Erythroblast (primary cell): ENCODE results near the gene PCAT7.
A peak's percentile ranks its signal among the peaks of the same experiment; 100 is the strongest.
"Not testable (repeated sequence)": the region's sequence is repeated elsewhere in the genome, so short reads cannot be mapped to it uniquely, and the experiment has no call there.

Source experiments
- DNase-seq, 2 experiments: peaks; one replicate each; lab custom pipeline; 2025; lab: John Stamatoyannopoulos, UW
- GATA1 ChIP-seq: IDR thresholded peaks from 2 replicates; pipeline ENCODE4 v1.6.1; 2011; ENCODE audit warnings: low read depth, mild to moderate bottlenecking, control low read depth, low read length, moderate library complexity
- POLR2A ChIP-seq: IDR thresholded peaks from 2 replicates; pipeline ENCODE4 v1.6.1; 2011; ENCODE audit warnings: mild to moderate bottlenecking, low read length

The PCAT7 gene

GRCh38 chr9:94554439-94555331, at the start of gene PCAT7:
PCAT7 (plus strand) TSS chr9:94555083.
- peak; percentile 26 to 42 for DNase-seq
- no peak for TF ChIP-seq POLR2A
- TF ChIP-seq GATA1: no peak

- DNase-seq: not testable (repeated sequence)
Measured at GRCh38 chr9:94506370-94506769, 48.5 kb upstream of the PCAT7 start.

- TF ChIP-seq GATA1 (no peak), POLR2A (no peak)
- DNase-seq: no peak
Measured at GRCh38 chr9:94507531-94508258, 47.2 kb upstream of the PCAT7 start.

GRCh38 chr9:94511134-94511954, 43.5 kb upstream of the PCAT7 start:
- no peak for DNase-seq
- no peak for TF ChIP-seq POLR2A

GRCh38 chr9:94511955-94512265, 43.0 kb upstream of the PCAT7 start:
- no peak for DNase-seq
- TF ChIP-seq POLR2A: no peak
- no peak for TF ChIP-seq GATA1

- no peak for DNase-seq
- no peak for TF ChIP-seq GATA1
- no peak for TF ChIP-seq POLR2A
Measured at GRCh38 chr9:94514722-94515121, 40.2 kb upstream of the PCAT7 start.

GRCh38 chr9:94517254-94517653, 37.6 kb upstream of the PCAT7 start:
- TF ChIP-seq POLR2A (no peak), GATA1 (no peak)

GRCh38 chr9:94525396-94526035, 29.4 kb upstream of the PCAT7 start:
- no peak for DNase-seq
- no peak for TF ChIP-seq GATA1
- TF ChIP-seq POLR2A: no peak

More at GRCh38 chr9:94517254-94517653, 37.6 kb upstream of the PCAT7 start:
- DNase-seq: no peak

GRCh38 chr9:94526271-94526670, 28.6 kb upstream of the PCAT7 start:
- no peak for DNase-seq
- no peak for TF ChIP-seq POLR2A
- TF ChIP-seq GATA1: no peak

GRCh38 chr9:94526951-94527350, 27.9 kb upstream of the PCAT7 start:
- DNase-seq: no peak
- TF ChIP-seq GATA1 (no peak), POLR2A (no peak)

- no peak for TF ChIP-seq GATA1
- DNase-seq: no peak
Measured at GRCh38 chr9:94528886-94529285, 26.0 kb upstream of the PCAT7 start.

GRCh38 chr9:94533155-94533554, 21.7 kb upstream of the PCAT7 start:
- TF ChIP-seq POLR2A (no peak), GATA1 (no peak)
- no peak for DNase-seq

GRCh38 chr9:94533601-94534000, 21.3 kb upstream of the PCAT7 start:
- TF ChIP-seq POLR2A (no peak), GATA1 (no peak)

GRCh38 chr9:94534901-94535300, 20.0 kb upstream of the PCAT7 start:
- no peak for TF ChIP-seq POLR2A
- no peak for TF ChIP-seq GATA1
- no peak for DNase-seq

More at GRCh38 chr9:94533601-94534000, 21.3 kb upstream of the PCAT7 start:
- no peak for DNase-seq
